Measurements from ENCODE around the gene KATNB1. TPM values are rescaled to one million over a fixed set of nuclear protein-coding genes. Genes with fewer than 3 reads are reported as not detected.
A peak's percentile ranks its signal among the peaks of the same experiment; 100 is the strongest.

The KATNB1 gene
- total and polyA plus RNA-seq, 10 donors: 10.6 to 23.1 (median 17.0) TPM

GRCh38 chr16:57732037-57732436, 3.5 kb upstream of the KATNB1 start:
- no peak for TF ChIP-seq POLR2AphosphoS5 (IDR thresholded peaks at IDR 0.05)
- TF ChIP-seq POLR2A (IDR thresholded peaks at IDR 0.05): no peak
- TF ChIP-seq, protein P1, sequence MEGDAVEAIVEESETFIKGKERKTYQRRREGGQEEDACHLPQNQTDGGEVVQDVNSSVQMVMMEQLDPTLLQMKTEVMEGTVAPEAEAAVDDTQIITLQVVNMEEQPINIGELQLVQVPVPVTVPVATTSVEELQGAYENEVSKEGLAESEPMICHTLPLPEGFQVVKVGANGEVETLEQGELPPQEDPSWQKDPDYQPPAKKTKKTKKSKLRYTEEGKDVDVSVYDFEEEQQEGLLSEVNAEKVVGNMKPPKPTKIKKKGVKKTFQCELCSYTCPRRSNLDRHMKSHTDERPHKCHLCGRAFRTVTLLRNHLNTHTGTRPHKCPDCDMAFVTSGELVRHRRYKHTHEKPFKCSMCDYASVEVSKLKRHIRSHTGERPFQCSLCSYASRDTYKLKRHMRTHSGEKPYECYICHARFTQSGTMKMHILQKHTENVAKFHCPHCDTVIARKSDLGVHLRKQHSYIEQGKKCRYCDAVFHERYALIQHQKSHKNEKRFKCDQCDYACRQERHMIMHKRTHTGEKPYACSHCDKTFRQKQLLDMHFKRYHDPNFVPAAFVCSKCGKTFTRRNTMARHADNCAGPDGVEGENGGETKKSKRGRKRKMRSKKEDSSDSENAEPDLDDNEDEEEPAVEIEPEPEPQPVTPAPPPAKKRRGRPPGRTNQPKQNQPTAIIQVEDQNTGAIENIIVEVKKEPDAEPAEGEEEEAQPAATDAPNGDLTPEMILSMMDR (IDR thresholded peaks at IDR 0.05 in 8 of 11, conservative IDR thresholded peaks at IDR 0.05 in 3 of 11): no peak
- Histone ChIP-seq H3K36me3 (no peaks in the 10 kb centered on the region), H3K4me1 (peaks cover 8 to 24% (median 22%) of the 10 kb centered on the region in 6 donors), H3K4me3 (no peak overlapping the region), H3K27me3 (replicated peaks in 1 of 7) (no peaks in the 10 kb centered on the region), H3K27ac (no peak overlapping the region), H3K9me3 (peaks cover 0 to 9% (median 4%) of the 10 kb centered on the region in 8 donors)
- no peak for DNase-seq
- 49 to 79% (median 55%) methylated on average over 2 of the region's 2 CpGs for WGBS, 5 donors
- intact Hi-C loops (cut with DNase I; ENCODE audit: low total_unique reads): no loop called here

DNA sequence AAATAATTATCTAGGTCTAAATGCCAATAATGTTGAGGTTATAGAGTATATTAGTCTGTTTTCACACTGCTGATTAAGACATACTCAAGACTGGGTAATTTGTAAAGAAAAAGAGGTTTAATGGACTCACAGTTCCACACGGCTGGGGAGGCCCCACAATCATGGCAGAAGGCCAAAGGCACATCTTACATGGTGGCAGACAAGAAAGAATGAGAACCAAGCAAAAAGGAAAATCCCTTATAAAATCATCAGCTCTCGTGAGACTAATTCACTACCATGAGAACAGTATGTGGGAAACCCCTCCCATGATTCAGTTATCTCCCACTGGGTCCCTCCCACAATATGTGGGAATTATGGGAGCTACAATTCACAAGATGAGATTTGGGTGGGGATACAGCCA, 2.9 kb upstream of the KATNB1 start:
- Histone ChIP-seq H3K27me3 (replicated peaks in 1 of 7) (no peaks in the 10 kb centered on the region), H3K9me3 (peaks cover 0 to 9% (median 4%) of the 10 kb centered on the region in 8 donors), H3K36me3 (peaks cover 0 to 2% (median 0%) of the 10 kb centered on the region in 6 donors), H3K4me3 (no peak overlapping the region), H3K27ac (no peak overlapping the region), H3K4me1 (peaks cover 11 to 31% (median 26%) of the 10 kb centered on the region in 6 donors)
- WGBS, 5 donors: 71 to 86% (median 84%) methylated on average over 2 of the region's 2 CpGs
- TF ChIP-seq, protein P1 (IDR thresholded peaks at IDR 0.05 in 8 of 11, conservative IDR thresholded peaks at IDR 0.05 in 3 of 11): no peak
- TF ChIP-seq POLR2AphosphoS5 (IDR thresholded peaks at IDR 0.05) (no peak), POLR2A (IDR thresholded peaks at IDR 0.05) (no peak)
- intact Hi-C loops (cut with DNase I; ENCODE audit: low total_unique reads): no loop called here
- DNase-seq: peak; percentile 24

DNA sequence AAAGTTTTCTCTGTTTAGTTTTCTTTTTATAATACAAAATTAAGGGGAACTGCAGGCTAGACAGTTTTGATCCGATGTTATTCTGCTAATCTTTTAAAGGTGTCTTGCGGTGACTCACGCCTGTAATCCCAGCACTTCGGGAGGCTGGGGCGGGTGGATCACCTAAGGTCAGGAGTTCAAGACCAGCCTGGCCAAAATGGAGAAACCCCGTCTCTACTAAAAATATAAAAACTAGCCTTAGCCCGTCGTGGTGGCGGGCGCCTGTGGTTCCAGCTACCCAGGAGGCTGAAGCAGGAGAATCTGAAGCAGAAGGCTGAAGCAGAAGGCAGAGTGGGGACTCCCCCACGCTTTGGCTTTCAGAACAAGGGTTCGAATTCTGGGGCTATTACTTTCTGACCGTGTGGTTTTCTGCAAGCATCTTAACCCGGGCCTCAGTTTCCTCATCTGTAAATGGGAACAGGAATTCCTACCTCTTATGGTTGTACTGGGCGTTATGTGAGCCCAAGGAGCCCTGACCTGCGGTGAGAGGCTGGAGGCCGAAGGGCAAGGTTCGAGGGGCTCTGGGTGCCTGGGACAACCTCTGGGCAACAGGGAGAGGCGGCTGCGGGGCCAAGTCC, 1.2 kb upstream of the KATNB1 start:
- DNase-seq: peak; percentile 90
- peak overlapping the region; percentile 81 to 93 (median 88) for H3K27ac ChIP-seq
- peaks cover 11 to 38% (median 26%) of the 10 kb centered on the region in 6 donors for H3K4me1 ChIP-seq
- H3K9me3 ChIP-seq: peaks cover 0 to 9% (median 4%) of the 10 kb centered on the region in 8 donors
- H3K27me3 ChIP-seq (replicated peaks in 1 of 7): no peaks in the 10 kb centered on the region
- 49 to 60% (median 53%) methylated on average over 16 to 20 of the region's 20 CpGs for WGBS, 5 donors
- peak overlapping the region; percentile 68 to 99 (median 90) for H3K4me3 ChIP-seq
- peaks cover 0 to 19% (median 0%) of the 10 kb centered on the region in 6 donors for H3K36me3 ChIP-seq
- TF ChIP-seq POLR2AphosphoS5 (IDR thresholded peaks at IDR 0.05) (no peak), POLR2A (IDR thresholded peaks at IDR 0.05) (no peak)
- TF ChIP-seq, protein P1 (IDR thresholded peaks at IDR 0.05 in 8 of 11, conservative IDR thresholded peaks at IDR 0.05 in 3 of 11): no peak
- intact Hi-C loops (cut with DNase I; ENCODE audit: low total_unique reads): no loop called here

DNA sequence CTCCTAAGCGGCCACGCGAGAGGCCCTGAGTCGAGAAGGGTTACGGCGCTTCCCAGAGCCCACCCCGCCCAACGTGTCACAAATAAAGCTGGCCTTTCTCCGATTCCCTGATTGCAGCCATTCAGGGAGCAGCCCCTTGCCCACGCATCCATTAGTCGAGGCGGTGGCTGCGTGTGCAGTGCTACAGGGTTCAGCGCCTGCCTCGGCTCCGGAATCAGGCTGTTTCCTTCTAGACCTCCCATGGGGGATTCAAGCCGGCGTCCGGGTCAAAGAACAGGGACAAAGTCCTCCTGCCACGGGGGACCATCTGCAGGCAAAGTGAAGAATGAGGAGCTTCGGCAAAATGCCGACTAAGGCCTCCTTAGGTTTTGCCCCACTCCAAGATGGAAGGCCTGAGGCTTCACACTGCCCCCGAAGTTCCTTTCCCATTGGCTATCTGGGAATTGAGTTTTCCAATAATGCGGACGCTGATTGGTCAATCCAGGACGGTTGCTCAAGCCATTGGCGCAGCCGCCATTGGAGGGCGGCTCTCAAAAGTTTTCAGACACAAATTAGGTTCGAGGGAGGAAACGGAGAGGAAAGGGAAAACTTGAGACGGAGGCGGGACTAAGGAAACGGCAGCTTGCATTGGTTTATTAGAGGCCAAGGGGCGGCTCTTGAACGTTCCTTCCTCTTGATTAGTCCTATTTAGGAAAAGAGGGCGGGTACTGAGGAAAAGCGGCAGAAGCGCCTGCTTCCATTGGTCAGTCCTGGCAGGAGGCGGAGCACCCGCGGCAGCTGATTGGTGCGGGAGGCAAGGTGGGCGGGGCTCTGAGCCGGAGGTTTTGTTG, 430 bp upstream of the KATNB1 start:
- TF ChIP-seq POLR2AphosphoS5 (IDR thresholded peaks at IDR 0.05) (peak; percentile 69 to 92 (median 71)), POLR2A (IDR thresholded peaks at IDR 0.05) (no peak)
- TF ChIP-seq, protein P1 (IDR thresholded peaks at IDR 0.05 in 8 of 11, conservative IDR thresholded peaks at IDR 0.05 in 3 of 11): peak in 2 of 11 experiments; percentile 25 to 44
- peaks cover 0 to 26% (median 0%) of the 10 kb centered on the region in 6 donors for H3K36me3 ChIP-seq
- peak overlapping the region; percentile 82 to 99 (median 97) for H3K4me3 ChIP-seq
- peaks cover 11 to 38% (median 26%) of the 10 kb centered on the region in 6 donors for H3K4me1 ChIP-seq
- WGBS, 5 donors: 0 to 1% (median 0%) methylated on average over 31 to 45 of the region's 45 CpGs
- intact Hi-C loops (cut with DNase I; ENCODE audit: low total_unique reads): no loop called here
- peak overlapping the region; percentile 81 to 93 (median 88) for H3K27ac ChIP-seq
- H3K9me3 ChIP-seq: peaks cover 0 to 9% (median 4%) of the 10 kb centered on the region in 8 donors
- DNase-seq: peak; percentile 97
- no peaks in the 10 kb centered on the region for H3K27me3 ChIP-seq (replicated peaks in 1 of 7)

All from spleen (tissue), 11 donors.